NT2/D1 (cell line): Measurements from ENCODE around the gene TRAF7.

ENCODE experiments used
- DNase-seq: peaks from one replicate; pipeline ENCODE4 v3.0.0-alpha.2; 2011; ENCODE audit warnings: low read depth, low spot score
- H3K27me3 ChIP-seq: 2 replicates; pipeline ENCODE4 v1.6.0; 2011; ENCODE audit warnings: mild to moderate bottlenecking; ENCODE audit not compliant: insufficient read length, insufficient read depth
- H3K36me3 ChIP-seq: 2 replicates; pipeline ENCODE4 v1.6.1; 2011; ENCODE audit warnings: mild to moderate bottlenecking, low read length, mixed read lengths; ENCODE audit not compliant: insufficient read depth, insufficient read length
- H3K4me1 ChIP-seq: 2 replicates; pipeline ENCODE4 v1.5.1; 2011; ENCODE audit not compliant: insufficient read depth, insufficient read length
- H3K4me3 ChIP-seq: 2 replicates; pipeline ENCODE4 v1.5.1; 2011; ENCODE audit warnings: low read depth; ENCODE audit not compliant: insufficient read length
- H3K9ac ChIP-seq: 2 replicates; pipeline ENCODE4 v1.6.0; 2011; ENCODE audit warnings: low read depth; ENCODE audit not compliant: insufficient read length
- H3K9me3 ChIP-seq: 2 replicates; pipeline ENCODE4 v1.5.1; 2011; ENCODE audit warnings: mild to moderate bottlenecking, low read length; ENCODE audit not compliant: insufficient read depth
- SUZ12 ChIP-seq: IDR thresholded peaks from 2 replicates; pipeline ENCODE4 v1.6.1; 2011; ENCODE audit not compliant: insufficient read length, insufficient read depth; ENCODE audit errors: extremely low read depth
- YY1 ChIP-seq: IDR thresholded peaks from 2 replicates; pipeline ENCODE4 v1.6.1; 2011; ENCODE audit not compliant: insufficient read length, insufficient read depth
- ZNF274 ChIP-seq: IDR thresholded peaks from 2 replicates; pipeline ENCODE4 v1.6.1; 2011; ENCODE audit warnings: mild to moderate bottlenecking, low read depth, low read length

The TRAF7 gene

DNA sequence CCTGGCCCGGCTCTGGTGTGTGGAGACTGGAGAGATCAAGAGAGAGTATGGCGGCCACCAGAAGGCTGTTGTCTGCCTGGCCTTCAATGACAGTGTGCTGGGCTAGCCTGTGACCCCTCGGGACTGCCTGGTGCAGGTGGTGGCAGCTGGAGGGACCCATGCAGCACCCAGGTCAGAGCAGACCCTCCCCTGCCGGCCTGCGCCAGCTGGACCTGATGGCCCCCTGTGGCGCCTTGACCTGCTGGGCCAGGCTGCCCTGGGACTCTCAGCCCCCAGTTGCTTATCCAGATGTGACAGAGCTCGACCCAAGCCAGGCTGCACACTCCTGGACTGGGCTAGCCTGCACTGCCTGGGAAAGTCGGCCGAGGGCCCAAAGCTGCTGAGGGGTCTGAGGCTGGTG, 53.2 kb downstream of the TRAF7 start:
- H3K9me3 ChIP-seq = no peaks in the 10 kb centered on the region
- TF ChIP-seq ZNF274 (no peak), SUZ12 (no peak), YY1 (no peak)

GRCh38 chr16:2209258-2210008, 53.9 kb downstream of the TRAF7 start:
- Histone ChIP-seq H3K4me3 (no peak overlapping the region), H3K27me3 (no peaks in the 10 kb centered on the region), H3K36me3 (peaks cover 76% of the 10 kb centered on the region), H3K4me1 (peaks cover 36% of the 10 kb centered on the region), H3K9me3 (no peaks in the 10 kb centered on the region), H3K9ac (peak overlapping the region; percentile 35)
- DNase-seq = no peak
- TF ChIP-seq ZNF274 (no peak), YY1 (no peak), SUZ12 (no peak)

More for the DNA sequence above, 53.2 kb downstream of the TRAF7 start:
- no peak for DNase-seq
- Histone ChIP-seq H3K4me1 (peaks cover 36% of the 10 kb centered on the region), H3K27me3 (no peaks in the 10 kb centered on the region), H3K9ac (no peak overlapping the region), H3K4me3 (no peak overlapping the region), H3K36me3 (peaks cover 76% of the 10 kb centered on the region)

DNA sequence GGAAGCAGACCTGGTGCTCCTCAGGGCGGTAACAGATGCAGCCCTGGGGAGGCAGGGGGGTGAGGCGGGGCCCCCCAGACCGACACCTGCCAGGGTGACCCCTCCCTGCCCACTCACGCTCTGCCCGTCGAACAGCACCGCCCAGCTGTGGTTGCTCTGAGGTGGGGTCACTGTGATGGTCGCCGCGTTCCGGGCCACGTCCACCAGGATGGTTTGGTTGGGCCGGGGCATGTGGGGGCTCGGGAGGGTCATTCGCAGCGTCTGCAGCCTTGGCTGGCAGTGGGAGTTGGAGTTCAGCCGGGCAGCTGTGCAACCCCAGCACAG, 54.4 kb downstream of the TRAF7 start:
- Histone ChIP-seq H3K9me3 (no peaks in the 10 kb centered on the region), H3K4me1 (peaks cover 36% of the 10 kb centered on the region), H3K4me3 (no peak overlapping the region), H3K9ac (peak overlapping the region; percentile 51), H3K27me3 (no peaks in the 10 kb centered on the region), H3K36me3 (peaks cover 76% of the 10 kb centered on the region)
- no peak for DNase-seq
- TF ChIP-seq SUZ12 (no peak), YY1 (no peak), ZNF274 (no peak)

DNA sequence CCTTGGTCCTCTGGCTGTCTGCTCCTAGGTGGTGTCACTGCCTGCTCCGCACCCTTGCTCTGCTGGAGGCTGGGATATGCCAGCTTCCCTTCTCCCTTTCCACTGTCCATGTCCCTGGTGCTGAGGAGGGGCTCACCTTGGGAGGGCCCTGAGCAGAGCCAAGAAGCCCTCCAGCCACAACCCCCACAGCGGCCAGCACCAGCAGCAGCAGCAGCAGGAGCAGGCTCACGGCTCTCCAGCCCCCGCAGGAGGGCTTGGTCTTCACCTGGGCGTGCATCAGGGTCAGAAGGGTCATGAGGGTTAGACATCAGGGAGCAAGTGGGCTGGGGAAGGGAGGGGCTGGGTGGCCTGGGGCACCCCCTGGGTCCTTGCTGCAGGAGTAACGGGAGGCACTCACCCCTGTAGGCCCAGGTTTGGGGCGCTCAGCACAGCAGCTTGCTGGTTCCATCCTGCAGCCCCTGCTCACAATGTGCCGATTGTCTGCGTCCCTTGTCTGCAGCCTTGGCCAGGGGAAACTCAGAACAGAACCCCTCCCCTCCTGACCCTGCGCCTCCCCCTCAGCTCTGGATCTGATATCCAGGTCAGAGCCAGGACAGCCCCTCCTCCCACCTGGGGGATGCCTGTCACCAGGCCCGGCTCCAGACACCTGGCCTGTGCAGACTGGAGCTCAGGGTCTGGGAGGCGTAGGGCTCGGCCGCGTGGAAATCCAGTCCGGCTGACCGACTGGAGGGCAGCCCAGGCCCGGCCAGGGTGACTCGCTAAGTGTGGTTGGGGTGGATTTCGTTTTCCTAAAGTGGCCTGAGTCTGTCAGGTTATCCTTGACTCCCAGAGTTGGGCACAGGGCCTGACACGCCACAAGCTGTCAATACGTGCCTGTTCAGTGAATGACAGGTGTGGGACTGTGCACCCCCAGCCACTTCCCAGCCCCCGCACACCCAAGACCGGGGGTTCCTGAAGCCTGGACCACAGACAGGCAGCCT, 55.1 kb downstream of the TRAF7 start, which contains the start of gene BRICD5:
Gene BRICD5, minus strand, starts transcription at position 478 of the 980 bp plus-strand sequence. Its CDS starts 30 bp downstream, at position 448.
- Histone ChIP-seq H3K36me3 (peaks cover 76% of the 10 kb centered on the region), H3K4me1 (peaks cover 36% of the 10 kb centered on the region), H3K9me3 (no peaks in the 10 kb centered on the region), H3K9ac (peak within 1 kb of the TSS; percentile 51), H3K27me3 (no peaks in the 10 kb centered on the region), H3K4me3 (no peak within 1 kb of the TSS)
- TF ChIP-seq YY1 = no peak
- no peak for TF ChIP-seq ZNF274
- no peak for TF ChIP-seq SUZ12
- no peak for DNase-seq

- Histone ChIP-seq H3K27me3 (no peaks in the 10 kb centered on the region), H3K9ac (peak overlapping the region; percentile 33), H3K4me3 (no peak overlapping the region), H3K36me3 (peaks cover 66% of the 10 kb centered on the region), H3K9me3 (no peaks in the 10 kb centered on the region), H3K4me1 (peaks cover 34% of the 10 kb centered on the region)
- no peak for TF ChIP-seq YY1
- TF ChIP-seq ZNF274 = no peak
- TF ChIP-seq SUZ12 = no peak
- DNase-seq = no peak
These were observed 56.4 kb downstream of the TRAF7 start for GRCh38 chr16:2211923-2212347.

DNA sequence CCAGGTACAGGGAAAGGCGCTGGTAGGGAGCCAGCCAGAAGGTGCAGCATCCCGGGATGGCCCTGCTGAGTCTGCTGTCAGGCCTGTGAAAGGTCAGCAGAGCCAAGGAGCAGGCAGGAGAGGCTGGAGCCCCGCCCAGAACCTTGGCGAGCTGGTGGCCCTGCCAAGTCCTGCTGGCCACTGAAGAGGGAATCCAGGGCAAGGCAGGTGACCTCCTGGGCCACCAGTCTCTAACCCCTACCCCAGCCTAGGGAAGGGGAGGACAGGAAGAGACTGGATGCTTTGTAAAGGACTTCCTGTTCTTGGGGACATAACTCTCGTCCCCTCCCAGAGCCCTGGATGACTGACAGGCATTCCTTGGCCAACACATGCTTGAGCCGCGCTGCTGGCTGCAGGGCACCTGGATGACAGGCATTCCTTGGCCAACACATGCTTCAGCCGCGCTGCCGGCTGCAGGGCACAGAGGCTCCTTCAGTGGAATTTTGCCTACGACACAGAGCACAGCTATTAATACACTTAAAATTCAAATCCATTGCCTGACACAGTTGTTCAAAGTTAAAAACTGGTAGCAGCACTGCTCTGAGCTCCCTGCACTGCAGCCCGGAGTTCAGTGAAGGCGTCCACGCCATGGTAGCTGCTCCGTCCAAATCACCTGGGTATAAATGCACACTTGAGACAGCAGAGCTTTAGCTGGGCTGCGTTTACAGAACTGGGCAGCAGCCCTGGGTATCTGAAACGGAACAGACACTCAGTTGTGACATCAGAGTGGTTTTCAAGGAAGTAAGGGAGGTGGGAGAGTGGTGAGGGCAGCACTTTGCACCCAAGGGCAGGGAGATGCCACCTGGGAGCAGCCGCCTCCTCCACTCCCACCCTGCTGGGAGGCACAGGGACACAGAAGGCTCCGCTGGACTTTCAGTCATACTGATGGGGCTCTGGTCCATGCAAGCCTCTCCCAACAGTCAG, 57.1 kb downstream of the TRAF7 start:
- peaks cover 39% of the 10 kb centered on the region for H3K4me1 ChIP-seq
- no peaks in the 10 kb centered on the region for H3K27me3 ChIP-seq
- no peaks in the 10 kb centered on the region for H3K9me3 ChIP-seq
- peak overlapping the region; percentile 100 for H3K4me3 ChIP-seq
- no peak for DNase-seq
- peaks cover 64% of the 10 kb centered on the region for H3K36me3 ChIP-seq
- peak overlapping the region; percentile 100 for H3K9ac ChIP-seq
- no peak for TF ChIP-seq YY1
- no peak for TF ChIP-seq SUZ12
- TF ChIP-seq ZNF274 = no peak
